Stimulated activated CD8-positive, alpha-beta memory T cell treated with anti-CD3 and anti-CD28 coated beads, Interleukin-12 subunit alpha, Interleukin-12 subunit beta, amount 100 ng/mL, for 24 hours (primary cell): Measurements from ENCODE around the gene PCDHB14.
"Not testable (repeated sequence)": the region's sequence is repeated elsewhere in the genome, so short reads cannot be mapped to it uniquely, and the experiment has no call there.

Experiments
- DNase-seq: peaks from one replicate; pipeline ENCODE4 v3.0.0-alpha.2; 2020; ENCODE audit errors: extremely low read depth

Gene PCDHB14

DNA sequence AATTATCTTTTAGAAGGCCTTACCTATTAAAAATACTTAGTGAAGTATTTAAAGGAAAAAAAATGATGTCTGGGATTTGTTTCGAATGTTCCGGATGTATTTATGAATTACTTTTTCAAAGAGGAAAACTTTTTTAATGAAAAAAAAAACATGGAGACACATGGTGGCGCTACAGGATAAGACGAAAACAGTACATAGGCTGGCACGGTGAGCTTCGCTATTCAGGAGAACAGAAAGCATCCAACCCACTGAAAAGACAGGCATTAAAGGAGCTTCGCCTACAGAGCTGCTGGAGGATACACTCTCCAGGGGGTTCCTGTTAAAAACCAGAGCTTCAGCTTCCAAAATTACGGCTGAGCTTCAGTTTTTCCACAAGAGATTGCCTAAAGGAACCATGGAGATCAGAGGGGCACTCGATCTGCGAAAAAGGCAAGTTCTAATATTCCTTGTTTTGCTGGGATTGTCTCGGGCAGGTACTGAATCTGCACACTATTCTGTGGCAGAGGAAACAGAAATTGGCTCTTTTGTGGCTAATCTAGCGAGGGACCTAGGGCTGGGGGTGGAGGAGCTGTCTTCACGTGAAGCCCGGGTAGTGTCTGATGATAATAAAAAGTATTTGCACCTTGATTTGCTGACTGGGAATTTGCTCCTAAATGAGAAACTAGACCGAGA lies at the start of gene PCDHB14:
PCDHB14 (plus strand) TSS at position 232 of the 672 bp plus-strand sequence; CDS start at position 395, 163 bp downstream.
- no peak for DNase-seq

DNA sequence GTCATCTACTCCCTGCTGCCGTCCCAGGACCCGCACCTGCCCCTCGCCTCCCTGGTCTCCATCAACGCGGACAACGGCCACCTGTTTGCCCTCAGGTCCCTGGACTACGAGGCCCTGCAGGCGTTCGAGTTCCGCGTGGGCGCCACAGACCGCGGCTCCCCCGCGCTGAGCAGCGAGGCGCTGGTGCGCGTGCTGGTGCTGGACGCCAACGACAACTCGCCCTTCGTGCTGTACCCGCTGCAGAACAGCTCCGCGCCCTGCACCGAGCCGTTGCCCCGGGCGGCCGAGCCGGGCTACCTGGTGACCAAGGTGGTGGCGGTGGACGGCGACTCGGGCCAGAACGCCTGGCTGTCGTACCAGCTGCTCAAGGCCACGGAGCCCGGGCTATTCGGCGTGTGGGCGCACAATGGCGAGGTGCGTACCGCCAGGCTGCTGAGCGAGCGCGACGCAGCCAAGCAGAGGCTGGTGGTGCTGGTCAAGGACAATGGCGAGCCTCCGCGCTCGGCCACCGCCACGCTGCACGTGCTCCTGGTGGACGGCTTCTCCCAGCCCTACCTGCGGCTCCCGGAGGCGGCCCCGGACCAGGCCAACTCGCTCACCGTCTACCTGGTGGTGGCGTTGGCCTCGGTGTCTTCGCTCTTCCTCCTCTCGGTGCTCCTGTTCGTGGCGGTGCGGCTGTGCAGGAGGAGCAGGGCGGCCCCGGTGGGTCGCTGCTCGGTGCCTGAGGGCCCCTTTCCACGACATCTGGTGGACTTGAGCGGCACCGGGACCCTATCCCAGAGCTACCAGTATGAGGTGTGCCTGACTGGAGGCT lies 48.6 kb upstream of the PCDHB14 start:
- DNase-seq, result not testable (repeated sequence)

DNA sequence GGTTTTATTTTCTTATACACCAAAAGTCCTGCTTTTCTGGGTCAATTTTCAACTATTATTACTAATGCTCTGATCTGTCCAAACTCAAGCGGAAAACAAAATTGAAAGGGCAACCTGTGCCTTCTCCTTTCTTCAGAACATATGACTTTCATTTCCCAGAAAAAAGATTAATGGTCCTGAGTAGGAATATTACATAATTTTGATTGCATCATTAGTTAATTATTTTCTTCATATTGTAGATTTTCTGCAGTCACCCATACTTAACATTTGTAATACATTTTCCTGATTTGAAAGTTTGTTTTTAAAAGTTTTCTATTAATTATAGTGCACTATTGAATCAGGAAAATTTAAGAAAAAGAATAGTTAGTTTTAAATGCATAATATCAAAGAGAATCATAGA lies 47.2 kb upstream of the PCDHB14 start:
- DNase-seq, result no peak

DNA sequence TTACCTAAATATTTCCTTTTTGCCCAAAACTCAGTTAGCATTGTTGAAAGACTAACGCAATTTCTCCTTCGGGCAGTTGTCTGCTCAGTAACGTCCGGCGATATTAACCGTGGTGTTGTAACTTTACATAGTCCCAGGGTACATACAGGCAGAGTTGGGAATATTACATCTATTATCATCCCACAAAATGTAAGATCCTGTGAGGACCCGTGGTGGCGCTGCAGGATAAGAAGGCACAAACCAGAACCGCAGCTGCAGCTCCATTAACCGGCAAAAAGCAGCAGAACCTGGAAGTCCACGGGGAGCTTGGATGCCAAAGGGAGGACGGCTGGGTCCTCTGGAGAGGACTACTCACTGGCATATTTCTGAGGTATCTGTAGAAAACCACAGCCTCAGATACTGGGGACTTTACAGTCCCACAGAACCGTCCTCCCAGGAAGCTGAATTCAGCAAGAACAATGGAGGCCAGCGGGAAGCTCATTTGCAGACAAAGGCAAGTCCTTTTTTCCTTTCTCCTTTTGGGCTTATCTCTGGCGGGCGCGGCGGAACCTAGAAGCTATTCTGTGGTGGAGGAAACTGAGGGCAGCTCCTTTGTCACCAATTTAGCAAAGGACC lies 45.5 kb upstream of the PCDHB14 start, which contains the start of gene PCDHB8:
PCDHB8 (plus strand) TSS at position 214 of the 615 bp plus-strand sequence; CDS start at position 459, 245 bp downstream.
- not testable (repeated sequence) for DNase-seq

DNA sequence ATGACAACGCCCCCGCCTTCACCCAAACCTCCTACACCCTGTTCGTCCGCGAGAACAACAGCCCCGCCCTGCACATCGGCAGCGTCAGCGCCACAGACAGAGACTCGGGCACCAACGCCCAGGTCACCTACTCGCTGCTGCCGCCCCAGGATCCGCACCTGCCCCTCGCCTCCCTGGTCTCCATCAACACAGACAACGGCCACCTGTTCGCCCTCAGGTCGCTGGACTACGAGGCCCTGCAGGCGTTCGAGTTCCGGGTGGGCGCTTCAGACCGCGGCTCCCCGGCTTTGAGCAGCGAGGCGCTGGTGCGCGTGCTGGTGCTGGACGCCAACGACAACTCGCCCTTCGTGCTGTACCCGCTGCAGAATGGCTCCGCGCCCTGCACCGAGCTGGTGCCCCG lies 43.8 kb upstream of the PCDHB14 start:
- not testable (repeated sequence) for DNase-seq

DNA sequence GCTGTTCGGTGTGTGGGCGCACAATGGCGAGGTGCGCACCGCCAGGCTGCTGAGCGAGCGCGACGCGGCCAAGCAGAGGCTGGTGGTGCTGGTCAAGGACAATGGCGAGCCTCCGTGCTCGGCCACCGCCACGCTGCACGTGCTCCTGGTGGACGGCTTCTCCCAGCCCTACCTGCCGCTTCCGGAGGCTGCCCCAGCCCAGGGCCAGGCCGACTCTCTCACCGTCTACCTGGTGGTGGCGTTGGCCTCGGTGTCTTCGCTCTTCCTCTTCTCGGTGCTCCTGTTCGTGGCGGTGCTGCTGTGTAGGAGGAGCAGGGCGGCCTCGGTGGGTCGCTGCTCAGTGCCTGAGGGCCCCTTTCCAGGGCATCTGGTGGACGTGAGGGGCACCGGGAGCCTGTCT lies 43.3 kb upstream of the PCDHB14 start:
- not testable (repeated sequence) for DNase-seq

DNA sequence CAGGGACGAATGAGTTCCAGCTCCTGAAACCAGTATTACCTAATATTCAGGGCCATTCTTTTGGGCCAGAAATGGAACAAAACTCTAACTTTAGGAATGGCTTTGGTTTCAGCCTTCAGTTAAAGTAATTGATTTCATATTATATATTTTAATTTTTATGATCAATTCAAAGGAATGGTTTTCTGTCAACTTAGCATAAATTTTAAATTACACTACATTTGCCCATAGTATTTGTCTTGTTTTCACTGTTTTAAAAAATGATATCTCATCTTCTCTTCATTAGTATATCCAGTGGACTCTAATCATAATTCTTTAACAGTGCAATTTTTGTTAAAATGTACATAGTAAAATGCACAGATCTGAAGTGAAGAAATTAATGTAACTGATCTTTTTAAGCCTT lies 42.8 kb upstream of the PCDHB14 start:
- DNase-seq, result no peak

DNA sequence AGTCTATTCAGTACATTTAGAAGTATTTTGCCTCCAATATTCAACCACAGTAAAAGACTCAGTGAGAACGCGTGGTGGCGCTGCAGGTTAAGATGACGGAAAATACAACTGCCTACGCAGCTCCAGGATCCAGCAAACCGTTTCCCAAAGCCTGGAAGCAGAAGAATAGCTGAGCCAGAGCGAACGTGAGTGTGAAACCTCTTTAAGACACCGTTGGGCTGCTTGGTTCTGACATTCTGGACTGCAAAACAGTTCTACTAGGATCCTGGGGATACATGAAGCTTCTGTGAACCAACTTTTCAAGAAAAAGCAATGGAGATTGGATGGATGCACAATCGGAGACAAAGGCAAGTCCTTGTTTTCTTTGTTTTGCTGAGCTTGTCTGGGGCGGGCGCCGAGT lies 40.9 kb upstream of the PCDHB14 start, which contains the start of gene PCDHB16:
PCDHB16 (plus strand) TSS at position 140 of the 400 bp plus-strand sequence; CDS start at position 313, 173 bp downstream.
- no peak for DNase-seq

DNA sequence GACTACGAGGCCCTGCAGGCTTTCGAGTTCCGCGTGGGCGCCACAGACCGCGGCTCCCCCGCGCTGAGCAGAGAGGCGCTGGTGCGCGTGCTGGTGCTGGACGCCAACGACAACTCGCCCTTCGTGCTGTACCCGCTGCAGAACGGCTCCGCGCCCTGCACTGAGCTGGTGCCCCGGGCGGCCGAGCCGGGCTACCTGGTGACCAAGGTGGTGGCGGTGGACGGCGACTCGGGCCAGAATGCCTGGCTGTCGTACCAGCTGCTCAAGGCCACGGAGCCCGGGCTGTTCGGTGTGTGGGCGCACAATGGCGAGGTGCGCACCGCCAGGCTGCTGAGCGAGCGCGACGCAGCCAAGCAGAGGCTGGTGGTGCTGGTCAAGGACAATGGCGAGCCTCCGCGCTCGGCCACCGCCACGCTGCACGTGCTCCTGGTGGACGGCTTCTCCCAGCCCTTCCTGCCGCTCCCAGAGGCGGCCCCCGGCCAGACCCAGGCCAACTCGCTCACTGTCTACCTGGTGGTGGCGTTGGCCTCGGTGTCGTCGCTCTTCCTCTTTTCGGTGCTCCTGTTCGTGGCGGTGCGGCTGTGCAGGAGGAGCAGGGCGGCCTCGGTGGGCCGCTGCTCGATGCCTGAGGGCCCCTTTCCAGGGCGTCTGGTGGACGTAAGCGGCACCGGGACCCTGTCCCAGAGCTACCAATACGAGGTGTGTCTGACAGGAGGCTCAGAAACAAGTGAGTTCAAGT lies 38.9 kb upstream of the PCDHB14 start:
- DNase-seq, result not testable (repeated sequence)

DNA sequence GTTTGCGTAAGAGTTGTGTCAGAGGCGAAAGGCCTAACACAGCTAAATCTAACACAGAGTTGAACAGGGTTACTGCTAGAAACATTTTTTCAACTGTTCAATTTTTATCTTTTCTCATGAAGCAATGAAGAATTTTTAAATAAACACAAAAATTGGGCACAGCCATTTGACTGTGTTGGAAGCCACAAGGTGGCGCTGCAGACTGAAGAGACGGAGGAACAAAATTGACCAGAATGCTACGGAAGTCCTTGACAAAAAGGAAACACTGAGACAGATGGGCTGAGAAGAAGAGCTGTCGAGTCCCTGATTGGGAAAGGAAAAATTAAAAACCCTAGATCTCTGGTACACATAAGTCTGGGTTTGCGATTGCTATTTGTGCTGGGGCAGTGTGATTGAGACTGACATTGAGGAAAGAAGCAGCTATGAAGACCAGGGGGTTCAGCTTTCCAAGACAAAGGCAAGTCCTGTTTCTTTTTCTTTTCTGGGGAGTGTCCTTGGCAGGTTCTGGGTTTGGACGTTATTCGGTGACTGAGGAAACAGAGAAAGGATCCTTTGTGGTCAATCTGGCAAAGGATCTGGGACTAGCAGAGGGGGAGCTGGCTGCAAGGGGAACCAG lies 36.1 kb upstream of the PCDHB14 start, which contains the start of gene PCDHB9:
PCDHB9 (plus strand) TSS at position 265 of the 616 bp plus-strand sequence; CDS start at position 423, 158 bp downstream.
- DNase-seq, result no peak

DNA sequence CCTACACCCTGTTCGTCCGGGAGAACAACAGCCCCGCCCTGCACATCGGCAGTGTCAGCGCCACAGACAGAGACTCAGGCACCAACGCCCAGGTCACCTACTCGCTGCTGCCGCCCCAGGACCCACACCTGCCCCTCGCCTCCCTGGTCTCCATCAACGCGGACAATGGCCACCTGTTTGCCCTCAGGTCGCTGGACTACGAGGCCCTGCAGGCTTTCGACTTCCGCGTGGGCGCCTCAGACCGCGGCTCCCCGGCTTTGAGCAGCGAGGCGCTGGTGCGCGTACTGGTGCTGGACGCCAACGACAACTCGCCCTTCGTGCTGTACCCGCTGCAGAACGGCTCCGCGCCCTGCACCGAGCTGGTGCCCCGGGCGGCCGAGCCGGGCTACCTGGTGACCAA lies 34.5 kb upstream of the PCDHB14 start:
- not testable (repeated sequence) for DNase-seq

DNA sequence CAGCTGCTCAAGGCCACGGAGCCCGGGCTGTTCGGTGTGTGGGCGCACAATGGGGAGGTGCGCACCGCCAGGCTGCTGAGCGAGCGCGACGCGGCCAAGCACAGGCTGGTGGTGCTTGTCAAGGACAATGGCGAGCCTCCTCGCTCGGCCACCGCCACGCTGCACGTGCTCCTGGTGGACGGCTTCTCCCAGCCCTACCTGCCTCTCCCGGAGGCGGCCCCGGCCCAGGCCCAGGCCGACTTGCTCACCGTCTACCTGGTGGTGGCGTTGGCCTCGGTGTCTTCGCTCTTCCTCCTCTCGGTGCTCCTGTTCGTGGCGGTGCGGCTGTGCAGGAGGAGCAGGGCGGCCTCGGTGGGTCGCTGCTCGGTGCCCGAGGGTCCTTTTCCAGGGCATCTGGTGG lies 34.0 kb upstream of the PCDHB14 start:
- not testable (repeated sequence) for DNase-seq

DNA sequence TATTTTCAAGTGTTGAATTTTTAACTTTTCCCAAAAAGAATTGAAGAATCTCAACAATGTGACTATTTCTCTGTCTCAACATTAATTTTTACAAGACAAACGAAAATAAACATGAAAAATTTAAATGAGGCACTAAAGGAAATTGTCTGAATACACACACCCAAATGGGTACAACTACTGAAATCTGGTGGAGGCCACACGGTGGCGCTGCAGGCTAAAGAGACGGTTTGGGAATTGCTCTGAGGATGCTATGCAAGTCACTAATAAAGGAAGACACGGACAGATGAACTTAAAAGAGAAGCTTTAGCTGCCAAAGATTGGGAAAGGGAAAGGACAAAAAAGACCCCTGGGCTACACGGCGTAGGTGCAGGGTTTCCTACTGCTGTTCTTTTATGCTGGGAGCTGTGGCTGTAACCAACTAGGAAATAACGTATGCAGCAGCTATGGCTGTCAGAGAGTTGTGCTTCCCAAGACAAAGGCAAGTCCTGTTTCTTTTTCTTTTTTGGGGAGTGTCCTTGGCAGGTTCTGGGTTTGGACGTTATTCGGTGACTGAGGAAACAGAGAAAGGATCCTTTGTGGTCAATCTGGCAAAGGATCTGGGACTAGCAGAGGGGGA lies 30.9 kb upstream of the PCDHB14 start, which contains the start of gene PCDHB10:
PCDHB10 (plus strand) TSS at position 244 of the 616 bp plus-strand sequence; CDS start at position 444, 200 bp downstream.
- no peak for DNase-seq

DNA sequence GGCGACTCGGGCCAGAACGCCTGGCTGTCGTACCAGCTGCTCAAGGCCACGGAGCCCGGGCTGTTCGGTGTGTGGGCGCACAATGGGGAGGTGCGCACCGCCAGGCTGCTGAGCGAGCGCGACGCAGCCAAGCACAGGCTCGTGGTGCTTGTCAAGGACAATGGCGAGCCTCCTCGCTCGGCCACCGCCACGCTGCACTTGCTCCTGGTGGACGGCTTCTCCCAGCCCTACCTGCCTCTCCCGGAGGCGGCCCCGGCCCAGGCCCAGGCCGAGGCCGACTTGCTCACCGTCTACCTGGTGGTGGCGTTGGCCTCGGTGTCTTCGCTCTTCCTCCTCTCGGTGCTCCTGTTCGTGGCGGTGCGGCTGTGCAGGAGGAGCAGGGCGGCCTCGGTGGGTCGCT lies 28.8 kb upstream of the PCDHB14 start:
- not testable (repeated sequence) for DNase-seq

DNA sequence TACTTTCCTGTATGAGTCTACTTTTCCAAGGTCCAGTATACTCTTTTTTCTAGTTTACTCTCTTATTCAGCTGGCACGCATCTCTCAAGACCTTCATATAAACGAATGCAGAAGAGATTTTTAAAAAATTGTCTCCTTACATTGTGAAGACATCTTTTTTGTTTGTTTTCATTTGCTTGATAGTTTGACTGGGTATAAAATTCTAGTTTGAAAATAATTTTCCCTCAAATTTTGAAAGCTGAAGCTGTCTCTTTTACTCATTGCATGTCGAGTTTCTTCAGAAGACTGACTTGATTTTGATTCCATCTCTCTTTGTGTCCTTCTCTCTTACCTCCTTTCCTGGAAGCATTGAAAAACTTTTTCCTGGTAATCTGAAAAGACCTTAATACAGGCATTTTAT lies 26.8 kb upstream of the PCDHB14 start:
- DNase-seq, result no peak

DNA sequence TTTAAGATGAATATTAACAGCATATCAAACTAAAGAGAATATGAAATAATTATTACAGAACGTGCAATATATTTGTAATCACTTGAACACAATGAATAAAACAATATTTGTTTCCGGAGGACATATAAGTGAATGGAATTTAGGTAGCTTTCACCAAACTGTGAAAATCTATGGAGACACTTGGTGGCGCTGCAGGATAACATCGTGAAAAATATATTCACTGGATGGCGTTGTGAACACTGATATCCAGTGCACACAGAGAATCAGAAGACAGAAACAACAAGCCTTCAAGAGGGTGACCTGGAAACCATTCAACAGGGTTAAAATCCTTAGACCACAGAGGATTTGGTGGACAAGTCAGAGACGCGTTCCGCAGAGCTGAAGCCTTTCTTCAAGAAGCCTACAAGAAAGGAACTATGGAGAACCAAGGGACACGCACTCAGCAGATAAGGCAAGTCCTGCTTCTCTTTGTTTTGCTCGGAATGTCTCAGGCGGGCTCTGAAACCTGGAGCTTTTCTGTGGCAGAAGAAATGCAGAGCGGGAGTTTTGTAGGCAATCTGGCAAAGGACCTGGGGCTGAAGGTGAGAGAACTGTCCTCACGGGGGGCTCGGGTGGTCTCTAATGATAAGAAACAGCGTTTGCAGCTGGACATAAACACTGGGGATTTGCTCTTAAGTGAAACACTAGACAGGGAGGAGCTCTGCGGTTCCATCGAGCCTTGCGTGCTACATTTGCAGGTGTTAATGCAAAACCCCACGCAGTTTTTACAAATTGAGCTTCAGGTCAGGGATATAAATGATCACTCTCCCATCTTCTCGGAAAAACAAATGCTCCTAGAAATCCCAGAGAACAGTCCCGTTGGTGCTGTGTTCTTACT lies 23.5 kb upstream of the PCDHB14 start, which contains the start of gene PCDHB11:
PCDHB11 (plus strand) TSS at position 269 of the 877 bp plus-strand sequence; CDS start at position 417, 148 bp downstream.
- no peak for DNase-seq

DNA sequence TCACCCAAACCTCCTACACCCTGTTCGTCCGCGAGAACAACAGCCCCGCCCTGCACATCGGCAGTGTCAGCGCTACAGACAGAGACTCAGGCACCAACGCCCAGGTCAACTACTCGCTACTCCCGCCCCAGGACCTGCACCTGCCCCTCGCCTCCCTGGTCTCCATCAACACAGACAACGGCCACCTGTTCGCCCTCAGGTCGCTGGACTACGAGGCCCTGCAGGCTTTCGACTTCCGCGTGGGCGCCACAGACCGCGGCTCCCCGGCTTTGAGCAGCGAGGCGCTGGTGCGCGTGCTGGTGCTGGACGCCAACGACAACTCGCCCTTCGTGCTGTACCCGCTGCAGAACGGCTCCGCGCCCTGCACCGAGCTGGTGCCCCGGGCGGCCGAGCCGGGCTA lies 22.0 kb upstream of the PCDHB14 start:
- not testable (repeated sequence) for DNase-seq

DNA sequence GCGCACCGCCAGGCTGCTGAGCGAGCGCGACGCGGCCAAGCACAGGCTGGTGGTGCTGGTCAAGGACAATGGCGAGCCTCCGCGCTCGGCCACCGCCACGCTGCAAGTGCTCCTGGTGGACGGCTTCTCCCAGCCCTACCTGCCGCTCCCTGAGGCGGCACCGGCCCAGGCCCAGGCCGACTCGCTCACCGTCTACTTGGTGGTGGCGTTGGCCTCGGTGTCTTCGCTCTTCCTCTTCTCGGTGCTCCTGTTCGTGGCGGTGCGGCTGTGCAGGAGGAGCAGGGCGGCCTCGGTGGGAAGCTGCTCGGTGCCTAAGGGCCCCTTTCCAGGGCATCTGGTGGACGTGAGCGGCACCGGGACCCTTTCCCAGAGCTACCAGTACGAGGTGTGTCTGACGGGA lies 21.5 kb upstream of the PCDHB14 start:
- not testable (repeated sequence) for DNase-seq

DNA sequence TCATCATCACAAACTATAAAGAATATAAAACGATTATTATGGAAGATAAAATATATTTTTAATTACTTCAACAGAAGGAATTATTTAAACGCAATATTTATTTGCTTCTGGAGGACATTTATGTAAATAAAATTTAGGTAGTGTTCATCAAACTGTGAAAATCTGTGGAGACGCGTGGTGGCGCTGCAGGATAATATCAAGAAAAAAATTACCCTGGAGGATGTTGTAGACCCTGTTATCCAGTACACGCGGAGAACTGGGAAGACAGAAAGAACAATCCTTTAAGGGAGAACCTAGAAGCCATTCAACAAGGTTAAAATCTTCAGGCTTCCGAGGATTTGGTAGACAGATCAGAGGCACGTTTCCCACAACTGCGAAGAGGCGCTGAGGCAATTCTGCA lies 14.7 kb upstream of the PCDHB14 start, which contains the start of gene PCDHB12:
PCDHB12 (plus strand) TSS at position 242 of the 400 bp plus-strand sequence. CDS start 189 bp downstream, outside the sequence.
- DNase-seq, result no peak
